ENCODE measurements around the gene CCDC88C.

GRCh38 chr14:91339671-91340369 is 77.8 kb downstream of the CCDC88C start:
- no peak for TF ChIP-seq POLR2A (IDR thresholded peaks at IDR 0.05)
- TF ChIP-seq, protein P1, sequence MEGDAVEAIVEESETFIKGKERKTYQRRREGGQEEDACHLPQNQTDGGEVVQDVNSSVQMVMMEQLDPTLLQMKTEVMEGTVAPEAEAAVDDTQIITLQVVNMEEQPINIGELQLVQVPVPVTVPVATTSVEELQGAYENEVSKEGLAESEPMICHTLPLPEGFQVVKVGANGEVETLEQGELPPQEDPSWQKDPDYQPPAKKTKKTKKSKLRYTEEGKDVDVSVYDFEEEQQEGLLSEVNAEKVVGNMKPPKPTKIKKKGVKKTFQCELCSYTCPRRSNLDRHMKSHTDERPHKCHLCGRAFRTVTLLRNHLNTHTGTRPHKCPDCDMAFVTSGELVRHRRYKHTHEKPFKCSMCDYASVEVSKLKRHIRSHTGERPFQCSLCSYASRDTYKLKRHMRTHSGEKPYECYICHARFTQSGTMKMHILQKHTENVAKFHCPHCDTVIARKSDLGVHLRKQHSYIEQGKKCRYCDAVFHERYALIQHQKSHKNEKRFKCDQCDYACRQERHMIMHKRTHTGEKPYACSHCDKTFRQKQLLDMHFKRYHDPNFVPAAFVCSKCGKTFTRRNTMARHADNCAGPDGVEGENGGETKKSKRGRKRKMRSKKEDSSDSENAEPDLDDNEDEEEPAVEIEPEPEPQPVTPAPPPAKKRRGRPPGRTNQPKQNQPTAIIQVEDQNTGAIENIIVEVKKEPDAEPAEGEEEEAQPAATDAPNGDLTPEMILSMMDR (IDR thresholded peaks at IDR 0.05): no peak
